Activated CD8-positive, alpha-beta T cell treated with anti-CD3 and anti-CD28 coated beads for 36 hours (primary cell): Measurements from ENCODE around the gene GNB5. TPM values are rescaled to one million over a fixed set of nuclear protein-coding genes. Genes with fewer than 3 reads are reported as not detected.

ENCODE experiments used
- ATAC-seq: fragments of 200-7000 bp; cut with Tn5 transposase; one replicate; pipeline ENCODE4 v1.10.0; 2021; ENCODE audit warnings: mild to moderate bottlenecking, moderate library complexity
- CTCF ChIA-PET: fragments of 350-600 bp; sonication (Branson Sonifier 250); formaldehyde crosslinking; loops from one replicate; lab custom pipeline; 2021; ENCODE audit warnings: antibody characterized with exemption; lab: Charles Lee
- POLR2A ChIA-PET: fragments of 350-600 bp; sonication (Branson Sonifier 250); formaldehyde crosslinking; loops from one replicate; lab custom pipeline; 2021; ENCODE audit warnings: antibody characterized with exemption; lab: Charles Lee
- DNase-seq: peaks from one replicate; pipeline ENCODE4 v3.0.0-alpha.2; 2020
- H3K27ac Mint-ChIP-seq: one replicate; pipeline ENCODE4 v1.8.0; 2021; ENCODE audit warnings: mild to moderate bottlenecking, mixed read lengths
- H3K27me3 Mint-ChIP-seq: one replicate; pipeline ENCODE4 v1.8.0; 2021; ENCODE audit warnings: mixed read lengths
- H3K36me3 Mint-ChIP-seq: one replicate; pipeline ENCODE4 v1.8.0; 2021; ENCODE audit warnings: low read depth, mixed read lengths
- H3K4me1 Mint-ChIP-seq: one replicate; pipeline ENCODE4 v1.8.0; 2021; ENCODE audit warnings: low read depth, mixed read lengths
- H3K4me3 Mint-ChIP-seq: one replicate; pipeline ENCODE4 v1.8.0; 2021; ENCODE audit warnings: mild to moderate bottlenecking, moderate library complexity, mixed read lengths
- H3K9me3 Mint-ChIP-seq: one replicate; pipeline ENCODE4 v1.8.0; 2021; ENCODE audit warnings: mixed read lengths
- CTCF ChIP-seq: fragments of 200-600 bp; IDR thresholded peaks from one replicate; pipeline ENCODE4 v1.8.0; 2022; ENCODE audit warnings: antibody characterized with exemption, mild to moderate bottlenecking
- intact Hi-C: fragments of 100-400 bp; cut with micrococcal nuclease; formaldehyde crosslinking; loops from one replicate; pipeline ENCODE4 v1.10.0; 2022
- total RNA-seq, 2 experiments: library from RNA; stranded (reverse); gene quantifications; one replicate each; pipeline ENCODE4 v1.2.3, GENCODE V29; 2021

Gene GNB5
- total RNA-seq, 2 experiments from 2014 or later = 16.8 to 17.5 TPM

DNA sequence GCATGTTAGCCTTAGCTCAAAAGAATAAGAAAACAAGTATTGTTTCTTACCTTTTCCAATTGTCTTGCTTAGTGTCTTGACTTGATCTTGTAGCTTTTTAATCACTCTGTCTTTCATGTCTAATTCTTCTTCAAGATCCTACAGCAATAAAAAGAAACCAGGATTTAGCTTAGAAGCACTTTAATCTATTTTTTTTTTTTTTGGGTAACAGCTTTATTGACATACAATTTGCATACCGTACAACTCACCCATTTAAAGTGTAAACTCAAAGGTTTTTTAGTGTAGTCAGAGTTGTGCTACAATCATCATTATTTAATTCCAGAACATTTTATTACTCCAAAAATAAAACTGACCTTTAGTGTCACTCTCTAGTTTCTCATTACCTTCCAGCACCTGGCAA, 23.4 kb upstream of the GNB5 start:
- ChIA-PET POLR2A (interaction anchor here (1.1 to 1.7 kb wide), 3 partner anchors 12 to 30 kb away, joined by 3 to 6 read pairs (median 3); no protein-coding TSS in a partner anchor), CTCF (interaction anchor here (1.0 to 5.5 kb wide), 11 partner anchors 11 to 266 kb away, joined by 3 to 54 read pairs (median 4); no protein-coding TSS in a partner anchor)
- Mint-ChIP-seq H3K27ac (no peak overlapping the region), H3K27me3 (no peaks in the 10 kb centered on the region), H3K36me3 (no peaks in the 10 kb centered on the region), H3K9me3 (no peaks in the 10 kb centered on the region), H3K4me1 (no peaks in the 10 kb centered on the region), H3K4me3 (no peak overlapping the region)
- intact Hi-C loops = no loop called here
- DNase-seq (no peak), ATAC-seq (no peak)
- TF ChIP-seq CTCF = no peak

- TF ChIP-seq CTCF = no peak
- CTCF ChIA-PET = interaction anchor here (1.0 to 5.5 kb wide), 10 partner anchors 9 to 267 kb away, joined by 3 to 54 read pairs (median 6); no protein-coding TSS in a partner anchor
- intact Hi-C loops = no loop called here
- POLR2A ChIA-PET = interaction anchor here (1.7 kb wide), 1 partner anchor 29 kb away, joined by 6 read pairs; no protein-coding TSS in a partner anchor
- no peaks in the 10 kb centered on the region for H3K27me3 Mint-ChIP-seq
- no peak overlapping the region for H3K4me3 Mint-ChIP-seq
- no peak overlapping the region for H3K27ac Mint-ChIP-seq
- no peaks in the 10 kb centered on the region for H3K4me1 Mint-ChIP-seq
- ATAC-seq = no peak
- no peaks in the 10 kb centered on the region for H3K36me3 Mint-ChIP-seq
- H3K9me3 Mint-ChIP-seq = no peaks in the 10 kb centered on the region
- no peak for DNase-seq
Measured at GRCh38 chr15:52213206-52213605, 22.0 kb upstream of the GNB5 start.

DNA sequence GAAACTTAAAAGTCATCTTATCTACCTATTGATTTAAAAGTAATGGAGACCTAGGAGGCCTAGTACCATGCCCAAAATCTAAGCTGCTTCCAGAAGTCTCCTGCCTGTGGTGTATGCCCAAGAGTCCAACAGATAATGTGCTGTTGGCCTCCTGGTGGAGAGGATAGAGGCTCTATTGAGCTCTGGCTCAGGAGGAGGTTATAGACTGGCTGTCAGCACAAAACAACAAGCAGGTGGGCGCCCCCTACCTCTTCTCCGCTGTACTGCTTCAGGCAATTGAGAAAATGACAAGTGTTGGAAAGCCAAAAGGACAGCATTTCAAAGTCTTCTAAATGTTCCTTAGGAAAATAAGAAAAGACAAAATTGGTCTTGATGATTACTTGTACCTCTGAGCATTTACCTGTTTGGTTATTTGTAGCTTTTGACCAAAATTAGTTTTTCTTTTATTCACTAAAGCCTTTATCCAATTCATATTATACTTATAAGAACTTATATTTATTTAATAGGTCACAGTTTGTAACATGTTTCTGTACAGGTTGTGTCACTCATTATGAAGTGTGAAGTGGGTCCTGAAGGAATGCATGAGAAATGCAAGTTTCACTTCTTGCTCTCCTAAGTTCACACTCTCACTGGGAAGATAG, 17.2 kb upstream of the GNB5 start:
- POLR2A ChIA-PET = interaction anchor here (0.7 to 1.3 kb wide), 3 partner anchors 9 to 29 kb away, joined by 3 to 5 read pairs (median 3); no protein-coding TSS in a partner anchor
- TF ChIP-seq CTCF = peak; percentile 95

GRCh38 chr15:52207191-52207590, 16.0 kb upstream of the GNB5 start:
- no peak overlapping the region for H3K4me3 Mint-ChIP-seq
- DNase-seq (no peak), ATAC-seq (no peak)
- no peaks in the 10 kb centered on the region for H3K36me3 Mint-ChIP-seq
- intact Hi-C loops = no loop called here
- ChIA-PET POLR2A (no interaction called here), CTCF (interaction anchor here (1.4 to 2.8 kb wide), 8 partner anchors 10 to 315 kb away, joined by 3 to 28 read pairs (median 19); no protein-coding TSS in a partner anchor)
- no peaks in the 10 kb centered on the region for H3K4me1 Mint-ChIP-seq
- no peaks in the 10 kb centered on the region for H3K9me3 Mint-ChIP-seq
- no peak for TF ChIP-seq CTCF
- H3K27me3 Mint-ChIP-seq = no peaks in the 10 kb centered on the region
- no peak overlapping the region for H3K27ac Mint-ChIP-seq

More for the DNA sequence above, 17.2 kb upstream of the GNB5 start:
- no peaks in the 10 kb centered on the region for H3K27me3 Mint-ChIP-seq
- intact Hi-C loops = no loop called here
- CTCF ChIA-PET = interaction anchor here (0.6 to 2.8 kb wide), 49 partner anchors 9 to 558 kb away, joined by 3 to 29 read pairs (median 4); partner anchors contain the start of gene GNB5
- H3K4me3 Mint-ChIP-seq = no peak overlapping the region
- no peaks in the 10 kb centered on the region for H3K9me3 Mint-ChIP-seq
- ATAC-seq (peak; percentile 100), DNase-seq (peak; percentile 90)
- no peak overlapping the region for H3K27ac Mint-ChIP-seq
- H3K36me3 Mint-ChIP-seq = no peaks in the 10 kb centered on the region
- H3K4me1 Mint-ChIP-seq = no peaks in the 10 kb centered on the region

DNA sequence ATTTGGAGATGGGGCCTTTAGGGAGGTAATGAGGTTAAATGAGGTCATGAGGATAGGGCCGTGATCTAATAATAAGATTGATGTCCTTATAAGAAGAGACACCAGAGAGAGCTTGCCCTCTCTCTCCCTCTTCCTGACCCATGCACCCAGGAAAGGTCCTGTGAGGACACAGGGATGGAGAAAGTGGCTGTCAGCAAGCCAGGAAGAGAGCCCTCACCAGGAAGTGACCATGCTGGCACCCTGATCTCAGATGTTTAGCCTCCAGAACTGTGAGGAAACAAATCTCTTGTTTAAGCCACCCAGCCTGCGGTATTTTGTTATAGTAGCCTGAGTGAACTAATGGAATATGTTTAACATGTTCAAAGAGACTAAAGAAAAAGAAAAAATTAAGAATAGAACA, 15.3 kb upstream of the GNB5 start:
- intact Hi-C loops = no loop called here
- no peak for TF ChIP-seq CTCF
- ATAC-seq = no peak
- ChIA-PET POLR2A (no interaction called here), CTCF (interaction anchor here (1.4 kb wide), 1 partner anchor 13 kb away, joined by 5 read pairs; no protein-coding TSS in a partner anchor)
- H3K4me1 Mint-ChIP-seq = no peaks in the 10 kb centered on the region
- no peak for DNase-seq
- no peak overlapping the region for H3K4me3 Mint-ChIP-seq
- H3K27me3 Mint-ChIP-seq = no peaks in the 10 kb centered on the region
- no peak overlapping the region for H3K27ac Mint-ChIP-seq
- no peaks in the 10 kb centered on the region for H3K9me3 Mint-ChIP-seq
- no peaks in the 10 kb centered on the region for H3K36me3 Mint-ChIP-seq
